Testis (tissue), 3 donors: ENCODE measurements around the gene MAPK6. TPM values are rescaled to one million over a fixed set of nuclear protein-coding genes. Genes with fewer than 3 reads are reported as not detected.

Source experiments
- DNase-seq: peaks from one replicate; pipeline ENCODE4 v3.0.0-alpha.2; 2019
- H3K27ac ChIP-seq, 2 donors: fragments of 200-600 bp; sonication (generic); one replicate each; pipeline ENCODE4 v1.5.1; 2019
- H3K27me3 ChIP-seq: fragments of 200-600 bp; sonication (generic); one replicate; pipeline ENCODE4 v1.5.1; 2019
- H3K36me3 ChIP-seq: fragments of 200-600 bp; sonication (generic); one replicate; pipeline ENCODE4 v1.5.1; 2017; ENCODE audit warnings: low read depth; ENCODE audit errors: missing control alignments
- H3K4me1 ChIP-seq: fragments of 200-600 bp; sonication (generic); one replicate; pipeline ENCODE4 v1.5.1; 2019
- H3K4me3 ChIP-seq, 2 donors: fragments of 200-600 bp; sonication (generic); one replicate each; pipeline ENCODE4 v1.5.1; 2017 to 2019
- H3K9me3 ChIP-seq: fragments of 200-600 bp; sonication (generic); one replicate; pipeline ENCODE4 v1.5.1; 2017
- CTCF ChIP-seq, 3 experiments: fragments of 450-650 bp in 2 of 3; fragments of 200-600 bp in 1 of 3; sonication (generic) in 1 of 3; IDR thresholded peaks; one replicate each; pipeline ENCODE4 v1.5.1; 2016 to 2019; ENCODE audit warnings: antibody characterized with exemption in 3 of 3, mild to moderate bottlenecking in 2 of 3, moderate library complexity in 1 of 3
- POLR2A ChIP-seq: fragments of 450-650 bp; IDR thresholded peaks from one replicate; pipeline ENCODE4 v1.6.1; 2017; ENCODE audit warnings: antibody characterized with exemption, mild to moderate bottlenecking, moderate library complexity
- WGBS, 2 donors: methylation state at CpG; one replicate each; pipeline ENCODE4 v1.1.5; 2018; 5-methylcytosine and 5-hydroxymethylcytosine counted together
- intact Hi-C: fragments of 100-400 bp; cut with DNase I; formaldehyde crosslinking; loops from one replicate; pipeline ENCODE4 v1.15.1; 2023; ENCODE audit warnings: low total_unique reads
- polyA plus RNA-seq: library from polyadenylated mRNA; stranded (reverse); fragments of 350-450 nt; fragmentation: Illumina TruSeq; extraction: RNeasy Lipid Tissue Mini Kit (QIAGEN cat#74804); gene quantifications from one replicate; pipeline ENCODE4 v1.2.3, GENCODE V29; 2014; ENCODE audit warnings: low read depth, low replicate concordance; ENCODE audit not compliant: insufficient read depth
- total RNA-seq, 2 donors: library from RNA; depleted of rRNA; stranded (reverse); fragments of >200 nt; gene quantifications; one replicate each; pipeline ENCODE4 v1.2.3, GENCODE V29; 2016

MAPK6 gene
- total and polyA plus RNA-seq, 3 donors from 2014 or later = 50.6 to 58.8 (median 57.6) TPM

- TF ChIP-seq POLR2A = no peak
- no peak for TF ChIP-seq CTCF (IDR thresholded peaks at IDR 0.05)
- no peaks in the 10 kb centered on the region for H3K9me3 ChIP-seq
- no peak for DNase-seq
- intact Hi-C loops = no loop called here
- H3K4me3 ChIP-seq = no peak overlapping the region
- no peaks in the 10 kb centered on the region for H3K36me3 ChIP-seq
- no peaks in the 10 kb centered on the region for H3K27me3 ChIP-seq
- WGBS, 2 donors = 86 to 91% methylated on average over 3 of the region's 3 CpGs
- no peak overlapping the region for H3K27ac ChIP-seq
- H3K4me1 ChIP-seq = no peaks in the 10 kb centered on the region
Observed at GRCh38 chr15:52056496-52056895, 37.5 kb downstream of the MAPK6 start.

GRCh38 chr15:52057996-52058395 is 39.0 kb downstream of the MAPK6 start:
- H3K4me1 ChIP-seq = no peaks in the 10 kb centered on the region
- intact Hi-C loops = no loop called here
- H3K4me3 ChIP-seq = no peak overlapping the region
- no peaks in the 10 kb centered on the region for H3K9me3 ChIP-seq
- H3K27ac ChIP-seq = no peak overlapping the region
- DNase-seq = no peak
- no peaks in the 10 kb centered on the region for H3K27me3 ChIP-seq
- no peaks in the 10 kb centered on the region for H3K36me3 ChIP-seq
- TF ChIP-seq POLR2A (no peak), CTCF (IDR thresholded peaks at IDR 0.05) (no peak)

- Histone ChIP-seq H3K27me3 (no peaks in the 10 kb centered on the region), H3K27ac (no peak overlapping the region), H3K4me1 (no peaks in the 10 kb centered on the region), H3K9me3 (no peaks in the 10 kb centered on the region), H3K36me3 (no peaks in the 10 kb centered on the region), H3K4me3 (no peak overlapping the region)
- DNase-seq = no peak
- intact Hi-C loops = no loop called here
- WGBS, 2 donors = 83 to 88% methylated on average over 1 of the region's 1 CpG
- no peak for TF ChIP-seq POLR2A
- no peak for TF ChIP-seq CTCF (IDR thresholded peaks at IDR 0.05)
Observed at GRCh38 chr15:52060501-52060900, 41.5 kb downstream of the MAPK6 start.

- no peaks in the 10 kb centered on the region for H3K27me3 ChIP-seq
- H3K36me3 ChIP-seq = no peaks in the 10 kb centered on the region
- no peaks in the 10 kb centered on the region for H3K4me1 ChIP-seq
- no peak overlapping the region for H3K4me3 ChIP-seq
- 75 to 81% methylated on average over 3 of the region's 3 CpGs for whole genome bisulfite sequencing, 2 donors
- DNase-seq = no peak
- H3K27ac ChIP-seq = no peak overlapping the region
- no peak for TF ChIP-seq CTCF (IDR thresholded peaks at IDR 0.05)
- TF ChIP-seq POLR2A = no peak
- no peaks in the 10 kb centered on the region for H3K9me3 ChIP-seq
- intact Hi-C loops = no loop called here
Observed at GRCh38 chr15:52066842-52067544, 48.0 kb downstream of the MAPK6 start.

GRCh38 chr15:52067545-52067926 is 48.5 kb downstream of the MAPK6 start:
- no peak for DNase-seq
- intact Hi-C loops = no loop called here
- Histone ChIP-seq H3K4me1 (no peaks in the 10 kb centered on the region), H3K27ac (no peak overlapping the region), H3K27me3 (no peaks in the 10 kb centered on the region), H3K4me3 (no peak overlapping the region), H3K36me3 (no peaks in the 10 kb centered on the region), H3K9me3 (no peaks in the 10 kb centered on the region)
- no peak for TF ChIP-seq CTCF (IDR thresholded peaks at IDR 0.05)
- TF ChIP-seq POLR2A = no peak
